Activated B cell treated with CpG ODN at 0.5 μM for 24 hours (primary cell): ENCODE data around the gene TLNRD1. TPM values are rescaled to one million over a fixed set of nuclear protein-coding genes. Genes with fewer than 3 reads are reported as not detected.
A peak's percentile ranks its signal among the peaks of the same experiment; 100 is the strongest.

Source experiments
- ATAC-seq: fragments of 200-7000 bp; cut with Tn5 transposase; one replicate; pipeline ENCODE4 v1.10.0; 2021; ENCODE audit warnings: low read depth, mild to moderate bottlenecking, moderate library complexity
- CTCF ChIA-PET: fragments of 350-600 bp; sonication (Branson Sonifier 250); formaldehyde crosslinking; loops from one replicate; lab custom pipeline; 2021; ENCODE audit warnings: antibody characterized with exemption; lab: Charles Lee
- POLR2A ChIA-PET: fragments of 350-600 bp; sonication (Branson Sonifier 250); formaldehyde crosslinking; loops from one replicate; lab custom pipeline; 2021; ENCODE audit warnings: antibody characterized with exemption; lab: Charles Lee
- DNase-seq: peaks from one replicate; pipeline ENCODE4 v3.0.0; 2022
- H3K27ac Mint-ChIP-seq: one replicate; pipeline ENCODE4 v1.8.0; 2020; ENCODE audit warnings: mixed read lengths
- H3K27me3 Mint-ChIP-seq: one replicate; pipeline ENCODE4 v1.8.0; 2021; ENCODE audit warnings: mixed read lengths
- H3K36me3 Mint-ChIP-seq: one replicate; pipeline ENCODE4 v1.8.0; 2021; ENCODE audit warnings: low read depth, mixed read lengths
- H3K4me1 Mint-ChIP-seq: one replicate; pipeline ENCODE4 v1.8.0; 2021; ENCODE audit warnings: mixed read lengths
- H3K4me3 Mint-ChIP-seq: one replicate; pipeline ENCODE4 v1.8.0; 2020; ENCODE audit warnings: mild to moderate bottlenecking, mixed read lengths
- H3K9me3 Mint-ChIP-seq: one replicate; pipeline ENCODE4 v1.8.0; 2020; ENCODE audit warnings: mixed read lengths
- intact Hi-C: fragments of 100-400 bp; cut with micrococcal nuclease; formaldehyde crosslinking; loops from one replicate; pipeline ENCODE4 v1.15.1; 2024
- total RNA-seq: library from RNA; stranded (reverse); gene quantifications from 2 replicates; pipeline ENCODE4 v1.2.3, GENCODE V29; 2022
- TF ChIP-seq, protein P1 (sequence below): fragments of 200-600 bp; IDR thresholded peaks from one replicate; pipeline ENCODE4 v1.8.0; 2022; ENCODE audit warnings: antibody characterized with exemption, mild to moderate bottlenecking

The TLNRD1 gene
- total RNA-seq, 1 donor from 2014 or later = 25.7 TPM

DNA sequence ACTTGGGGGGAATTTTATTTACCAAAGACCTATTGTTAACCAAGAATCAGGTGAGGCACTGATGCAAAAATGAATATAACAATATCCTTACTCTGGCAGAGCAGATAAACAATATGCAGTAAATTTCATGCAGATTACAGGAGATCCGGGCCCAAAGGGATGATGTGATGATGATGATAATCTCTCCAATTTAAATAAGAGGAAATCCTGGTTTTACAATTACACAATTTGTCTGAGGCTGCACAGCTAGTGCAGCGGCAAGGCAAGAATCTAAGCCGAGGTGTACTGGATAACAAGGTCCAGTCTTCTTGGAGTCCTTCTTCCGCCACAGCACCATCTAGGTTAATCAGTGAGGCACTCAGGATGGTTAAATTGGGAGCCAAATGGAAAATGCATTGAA lies 8.7 kb upstream of the TLNRD1 start:
- POLR2A ChIA-PET = interaction anchor here (0.9 to 5.9 kb wide), 2 partner anchors 8 to 310 kb away, joined by 3 to 83 read pairs; partner anchors contain the start of gene TLNRD1
- H3K27ac Mint-ChIP-seq = no peak overlapping the region
- peaks cover 36% of the 10 kb centered on the region for H3K4me1 Mint-ChIP-seq

DNA sequence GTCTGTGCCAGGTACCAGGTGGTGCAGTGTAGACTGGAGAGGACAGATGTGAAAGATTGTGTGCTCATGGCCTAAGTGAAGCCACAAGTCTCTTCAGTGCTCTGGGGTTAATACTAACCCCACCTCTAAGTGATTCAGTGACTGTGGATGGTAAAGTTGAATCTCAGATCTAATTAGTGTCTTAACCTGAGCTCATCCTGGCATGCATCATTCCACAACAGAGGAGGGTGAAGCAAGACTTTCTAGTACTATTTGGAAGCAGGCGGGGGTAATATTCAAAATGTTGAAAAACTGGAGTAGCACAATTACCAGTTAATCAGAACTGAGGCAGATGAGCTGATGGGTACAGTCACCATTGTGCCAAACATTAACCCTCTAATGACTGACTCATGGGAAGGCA lies 8.3 kb upstream of the TLNRD1 start:
- Mint-ChIP-seq H3K27ac (no peak overlapping the region), H3K9me3 (peaks cover 4% of the 10 kb centered on the region), H3K27me3 (no peaks in the 10 kb centered on the region), H3K4me3 (no peak overlapping the region), H3K4me1 (peaks cover 34% of the 10 kb centered on the region), H3K36me3 (peaks cover 6% of the 10 kb centered on the region)
- intact Hi-C loops = no loop called here
- DNase-seq (no peak), ATAC-seq (no peak)
- CTCF ChIA-PET = interaction anchor here (1.3 kb wide), 1 partner anchor 274 kb away, joined by 3 read pairs; no protein-coding TSS in a partner anchor
- POLR2A ChIA-PET = no interaction called here
- TF ChIP-seq, protein P1, sequence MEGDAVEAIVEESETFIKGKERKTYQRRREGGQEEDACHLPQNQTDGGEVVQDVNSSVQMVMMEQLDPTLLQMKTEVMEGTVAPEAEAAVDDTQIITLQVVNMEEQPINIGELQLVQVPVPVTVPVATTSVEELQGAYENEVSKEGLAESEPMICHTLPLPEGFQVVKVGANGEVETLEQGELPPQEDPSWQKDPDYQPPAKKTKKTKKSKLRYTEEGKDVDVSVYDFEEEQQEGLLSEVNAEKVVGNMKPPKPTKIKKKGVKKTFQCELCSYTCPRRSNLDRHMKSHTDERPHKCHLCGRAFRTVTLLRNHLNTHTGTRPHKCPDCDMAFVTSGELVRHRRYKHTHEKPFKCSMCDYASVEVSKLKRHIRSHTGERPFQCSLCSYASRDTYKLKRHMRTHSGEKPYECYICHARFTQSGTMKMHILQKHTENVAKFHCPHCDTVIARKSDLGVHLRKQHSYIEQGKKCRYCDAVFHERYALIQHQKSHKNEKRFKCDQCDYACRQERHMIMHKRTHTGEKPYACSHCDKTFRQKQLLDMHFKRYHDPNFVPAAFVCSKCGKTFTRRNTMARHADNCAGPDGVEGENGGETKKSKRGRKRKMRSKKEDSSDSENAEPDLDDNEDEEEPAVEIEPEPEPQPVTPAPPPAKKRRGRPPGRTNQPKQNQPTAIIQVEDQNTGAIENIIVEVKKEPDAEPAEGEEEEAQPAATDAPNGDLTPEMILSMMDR = no peak

More for the DNA sequence above, 8.7 kb upstream of the TLNRD1 start:
- ATAC-seq (no peak), DNase-seq (no peak)
- Mint-ChIP-seq H3K9me3 (peaks cover 4% of the 10 kb centered on the region), H3K4me3 (no peak overlapping the region), H3K36me3 (peaks cover 6% of the 10 kb centered on the region), H3K27me3 (no peaks in the 10 kb centered on the region)
- intact Hi-C loops = no loop called here
- CTCF ChIA-PET = interaction anchor here (1.3 kb wide), 1 partner anchor 274 kb away, joined by 3 read pairs; no protein-coding TSS in a partner anchor
- TF ChIP-seq, protein P1 = no peak

DNA sequence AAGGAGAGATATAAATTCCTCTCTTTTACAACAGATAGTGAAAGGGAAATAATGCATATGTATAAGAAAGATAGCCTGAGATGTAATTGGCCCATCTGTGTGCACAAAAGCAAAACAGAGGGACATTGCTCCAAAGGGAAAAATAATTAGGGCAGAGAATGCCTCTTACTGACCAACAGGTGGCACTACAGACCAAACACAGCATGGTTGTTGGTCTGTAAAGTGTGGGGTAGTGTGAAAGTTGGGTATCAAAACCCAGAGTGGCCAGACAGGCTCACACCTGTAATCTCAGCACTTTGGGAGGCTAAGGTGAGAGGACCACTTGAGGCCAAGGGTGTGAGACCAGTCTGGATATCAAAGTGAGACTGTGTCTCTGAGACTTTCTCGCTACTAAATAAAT lies 4.5 kb upstream of the TLNRD1 start:
- no peaks in the 10 kb centered on the region for H3K27me3 Mint-ChIP-seq
- TF ChIP-seq, protein P1 = no peak
- ATAC-seq (no peak), DNase-seq (no peak)
- H3K4me1 Mint-ChIP-seq = peaks cover 25% of the 10 kb centered on the region
- H3K9me3 Mint-ChIP-seq = peaks cover 4% of the 10 kb centered on the region
- H3K27ac Mint-ChIP-seq = no peak overlapping the region
- intact Hi-C loops = loop anchor here (1.0 kb wide), 1 partner anchor 270 kb away; no protein-coding TSS in a partner anchor
- no peak overlapping the region for H3K4me3 Mint-ChIP-seq
- ChIA-PET POLR2A (no interaction called here), CTCF (interaction anchor here (2.5 kb wide), 1 partner anchor 270 kb away, joined by 14 read pairs; no protein-coding TSS in a partner anchor)
- peaks cover 4% of the 10 kb centered on the region for H3K36me3 Mint-ChIP-seq

DNA sequence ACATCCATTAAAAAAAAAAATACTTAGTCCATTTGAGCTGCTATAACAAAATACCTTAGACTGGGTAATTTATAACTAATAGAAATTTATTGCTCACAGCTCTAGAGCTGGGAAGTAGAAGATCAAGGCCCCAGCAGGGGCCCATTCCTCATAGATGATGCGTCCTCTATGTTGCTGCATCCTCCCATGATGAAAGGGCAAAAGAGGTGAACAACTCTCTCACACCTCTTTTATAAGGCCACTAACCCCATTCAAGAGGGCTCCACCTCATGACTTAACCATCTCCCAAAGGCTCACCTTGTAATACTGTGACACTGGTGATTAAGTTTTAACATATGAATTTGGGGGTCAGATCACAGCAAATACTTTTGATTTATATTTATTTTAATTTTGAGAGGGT lies 3.0 kb upstream of the TLNRD1 start:
- ChIA-PET CTCF (interaction anchor here (2.5 kb wide), 1 partner anchor 268 kb away, joined by 14 read pairs; no protein-coding TSS in a partner anchor), POLR2A (interaction anchor here (5.1 kb wide), 1 partner anchor 9 kb away, joined by 83 read pairs; the partner anchor contains the start of gene MESD)
- Mint-ChIP-seq H3K9me3 (peaks cover 4% of the 10 kb centered on the region), H3K36me3 (peaks cover 4% of the 10 kb centered on the region), H3K4me3 (no peak overlapping the region), H3K27me3 (no peaks in the 10 kb centered on the region), H3K4me1 (peaks cover 20% of the 10 kb centered on the region), H3K27ac (no peak overlapping the region)
- ATAC-seq = no peak
- intact Hi-C loops = no loop called here
- DNase-seq = no peak
- TF ChIP-seq, protein P1 = no peak

DNA sequence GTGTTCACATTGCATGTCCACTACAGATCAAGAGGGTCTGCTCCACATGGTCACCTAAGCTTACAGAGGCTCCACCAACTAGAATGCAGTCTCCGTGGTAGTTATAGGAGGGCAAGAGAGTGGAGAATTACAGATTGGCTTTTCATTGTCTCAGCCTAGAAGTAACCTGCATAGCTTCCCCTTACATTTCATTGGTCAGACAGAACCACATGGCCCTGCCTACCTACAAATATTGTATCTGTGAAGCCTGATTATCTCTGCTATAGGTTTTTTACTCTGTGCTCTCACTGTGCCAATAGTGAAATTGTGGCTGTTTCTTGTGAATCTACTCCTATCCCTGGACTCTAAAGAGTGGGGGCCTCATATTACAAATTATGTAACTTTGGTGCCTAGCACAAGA lies 2.5 kb upstream of the TLNRD1 start:
- Mint-ChIP-seq H3K4me3 (no peak overlapping the region), H3K27me3 (no peaks in the 10 kb centered on the region), H3K27ac (peak overlapping the region; percentile 65), H3K36me3 (peaks cover 7% of the 10 kb centered on the region), H3K4me1 (peaks cover 24% of the 10 kb centered on the region), H3K9me3 (peaks cover 4% of the 10 kb centered on the region)
- POLR2A ChIA-PET = interaction anchor here (5.1 kb wide), 1 partner anchor 9 kb away, joined by 83 read pairs; the partner anchor contains the start of gene MESD
- CTCF ChIA-PET = interaction anchor here (1.4 to 2.5 kb wide), 2 partner anchors 28 to 268 kb away, joined by 4 to 14 read pairs; no protein-coding TSS in a partner anchor
- DNase-seq (no peak), ATAC-seq (no peak)
- intact Hi-C loops = no loop called here
- TF ChIP-seq, protein P1 = no peak
